ENCODE data around the gene SMIM20. TPM values are rescaled to one million over a fixed set of nuclear protein-coding genes. Genes with fewer than 3 reads are reported as not detected.

Gene SMIM20
- total RNA-seq, 4 donors from 2014 or later = 26.5 to 44.2 (median 34.8) TPM

DNA sequence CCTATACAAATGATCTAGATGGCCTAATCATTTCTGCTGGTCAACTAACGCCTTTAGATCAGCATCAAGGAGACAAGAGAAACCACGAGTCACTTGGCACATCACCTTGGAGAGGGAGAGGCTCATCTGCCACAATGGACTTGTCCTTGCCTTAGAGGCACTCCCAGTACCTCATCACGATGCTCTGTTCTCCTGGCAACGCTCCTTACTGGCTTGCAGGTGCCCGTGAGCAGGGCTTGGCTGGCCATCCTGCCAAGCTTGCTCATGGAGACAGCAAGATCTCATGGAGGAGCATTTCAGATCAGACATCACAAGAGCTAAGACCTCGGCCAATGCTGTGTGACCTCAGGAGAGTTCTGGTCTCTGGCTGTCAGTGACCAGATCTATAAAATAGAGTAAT lies 2.7 kb upstream of the SMIM20 start:
- Histone ChIP-seq H3K36me3 (no peaks in the 10 kb centered on the region), H3K4me3 (no peak overlapping the region), H3K4me1 (peaks cover 0 to 25% (median 4%) of the 10 kb centered on the region in 3 donors), H3K27ac (no peak overlapping the region), H3K9me3 (no peaks in the 10 kb centered on the region), H3K27me3 (no peaks in the 10 kb centered on the region)
- TF ChIP-seq EP300 (IDR thresholded peaks at IDR 0.05) = no peak
- no peak for TF ChIP-seq POLR2AphosphoS5 (IDR thresholded peaks at IDR 0.05)
- no peak for TF ChIP-seq POLR2A (IDR thresholded peaks at IDR 0.05)
- TF ChIP-seq, protein P1, sequence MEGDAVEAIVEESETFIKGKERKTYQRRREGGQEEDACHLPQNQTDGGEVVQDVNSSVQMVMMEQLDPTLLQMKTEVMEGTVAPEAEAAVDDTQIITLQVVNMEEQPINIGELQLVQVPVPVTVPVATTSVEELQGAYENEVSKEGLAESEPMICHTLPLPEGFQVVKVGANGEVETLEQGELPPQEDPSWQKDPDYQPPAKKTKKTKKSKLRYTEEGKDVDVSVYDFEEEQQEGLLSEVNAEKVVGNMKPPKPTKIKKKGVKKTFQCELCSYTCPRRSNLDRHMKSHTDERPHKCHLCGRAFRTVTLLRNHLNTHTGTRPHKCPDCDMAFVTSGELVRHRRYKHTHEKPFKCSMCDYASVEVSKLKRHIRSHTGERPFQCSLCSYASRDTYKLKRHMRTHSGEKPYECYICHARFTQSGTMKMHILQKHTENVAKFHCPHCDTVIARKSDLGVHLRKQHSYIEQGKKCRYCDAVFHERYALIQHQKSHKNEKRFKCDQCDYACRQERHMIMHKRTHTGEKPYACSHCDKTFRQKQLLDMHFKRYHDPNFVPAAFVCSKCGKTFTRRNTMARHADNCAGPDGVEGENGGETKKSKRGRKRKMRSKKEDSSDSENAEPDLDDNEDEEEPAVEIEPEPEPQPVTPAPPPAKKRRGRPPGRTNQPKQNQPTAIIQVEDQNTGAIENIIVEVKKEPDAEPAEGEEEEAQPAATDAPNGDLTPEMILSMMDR (IDR thresholded peaks at IDR 0.05) = no peak
- WGBS, 2 donors (ENCODE audit: low coverage in 1 of 2) = 58 to 100% methylated on average over 2 to 3 of the region's 6 CpGs
- ATAC-seq = no peak

DNA sequence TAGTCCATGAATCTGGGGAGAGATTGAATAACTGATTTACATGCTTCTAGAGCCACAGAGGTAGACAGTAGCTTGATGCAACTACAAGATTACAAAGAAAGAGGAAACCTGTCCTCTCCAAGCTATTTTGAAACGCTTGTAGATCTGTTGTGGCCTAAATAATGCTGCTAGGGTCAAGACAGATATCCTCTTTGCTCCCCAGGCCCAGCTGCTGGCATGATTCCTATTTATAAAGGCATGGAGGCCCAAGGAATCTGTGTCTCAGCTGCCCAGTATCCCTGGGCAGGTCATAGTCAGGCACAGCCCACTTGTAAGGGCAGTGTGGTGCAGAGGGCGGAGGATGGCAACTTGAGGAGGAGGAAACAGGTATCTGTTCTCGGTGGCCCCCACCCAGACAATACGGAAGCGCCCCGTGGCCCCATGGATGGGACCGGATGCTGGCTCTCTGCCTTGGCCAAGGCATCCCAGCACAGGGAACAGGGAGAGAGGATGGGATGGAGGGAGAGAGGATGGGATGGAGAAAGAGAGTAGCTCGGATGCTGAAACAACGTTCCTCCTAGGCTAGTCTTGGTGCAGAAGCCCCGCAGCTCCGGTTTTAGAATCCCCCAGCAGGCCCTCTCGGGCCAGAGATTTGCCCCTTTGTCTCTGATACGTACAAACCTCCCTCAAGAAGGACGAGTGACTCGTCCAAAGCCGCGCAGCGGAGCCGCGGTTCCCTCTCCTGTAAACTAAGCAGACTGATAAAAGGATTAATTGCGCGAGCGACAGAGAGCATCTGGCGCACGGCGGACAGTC lies 767 bp upstream of the SMIM20 start:
- Histone ChIP-seq H3K4me3 (peak overlapping the region; percentile 75 to 81), H3K36me3 (no peaks in the 10 kb centered on the region), H3K27me3 (no peaks in the 10 kb centered on the region), H3K27ac (peak overlapping the region; percentile 21 to 92 (median 89)), H3K9me3 (no peaks in the 10 kb centered on the region), H3K4me1 (peaks cover 0 to 25% (median 4%) of the 10 kb centered on the region in 3 donors)
- ATAC-seq = peak; percentile 20
- TF ChIP-seq, protein P1 (IDR thresholded peaks at IDR 0.05) = no peak
- TF ChIP-seq POLR2A (IDR thresholded peaks at IDR 0.05) = no peak
- no peak for TF ChIP-seq EP300 (IDR thresholded peaks at IDR 0.05)
- TF ChIP-seq POLR2AphosphoS5 (IDR thresholded peaks at IDR 0.05) = no peak
- 9 to 11% methylated on average over 9 to 13 of the region's 26 CpGs for WGBS, 2 donors (ENCODE audit: low coverage in 1 of 2)

DNA sequence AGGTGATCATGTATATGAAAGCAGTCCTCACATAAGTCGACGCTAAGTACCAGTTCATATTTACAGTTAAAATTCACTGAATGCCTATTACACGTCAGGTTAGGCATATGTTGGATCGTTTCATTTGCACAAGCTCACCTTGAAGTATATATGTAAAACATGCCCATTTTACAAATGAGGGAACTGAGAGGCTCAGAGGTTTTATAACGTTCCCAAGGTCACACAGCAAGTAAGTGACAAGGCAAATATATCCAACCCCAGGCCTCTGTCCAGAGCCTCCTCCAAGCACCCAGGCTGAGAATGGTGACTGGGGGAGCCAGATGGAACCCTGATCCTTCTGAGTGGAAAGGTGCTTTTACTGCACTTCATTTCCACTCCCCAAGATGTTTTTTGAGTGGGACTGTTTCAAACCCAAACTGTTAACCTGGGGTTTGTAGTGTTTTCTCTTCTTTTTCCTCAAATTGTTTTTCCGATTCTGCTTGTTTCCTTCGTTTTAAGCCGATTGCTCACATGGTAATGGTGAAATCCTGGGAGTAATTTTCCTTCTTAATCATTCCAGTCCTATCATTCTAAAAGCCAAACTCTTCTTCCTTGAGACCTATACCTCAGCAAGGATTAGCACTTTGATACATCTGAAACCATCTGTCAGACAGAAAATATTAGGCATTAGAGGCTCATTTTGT lies 791 bp downstream of the SMIM20 start:
- Histone ChIP-seq H3K4me3 (peak overlapping the region; percentile 75 to 81), H3K4me1 (peaks cover 0 to 25% (median 4%) of the 10 kb centered on the region in 3 donors), H3K27ac (peak overlapping the region; percentile 85 to 92 (median 89)), H3K9me3 (no peaks in the 10 kb centered on the region), H3K27me3 (no peaks in the 10 kb centered on the region), H3K36me3 (no peaks in the 10 kb centered on the region)
- no peak for ATAC-seq
- whole genome bisulfite sequencing, 2 donors (ENCODE audit: low coverage in 1 of 2) = 42 to 63% methylated on average over 8 of the region's 8 CpGs
- TF ChIP-seq POLR2A (IDR thresholded peaks at IDR 0.05) (no peak), POLR2AphosphoS5 (IDR thresholded peaks at IDR 0.05) (no peak), EP300 (IDR thresholded peaks at IDR 0.05) (no peak)
- TF ChIP-seq, protein P1 (IDR thresholded peaks at IDR 0.05) = no peak

DNA sequence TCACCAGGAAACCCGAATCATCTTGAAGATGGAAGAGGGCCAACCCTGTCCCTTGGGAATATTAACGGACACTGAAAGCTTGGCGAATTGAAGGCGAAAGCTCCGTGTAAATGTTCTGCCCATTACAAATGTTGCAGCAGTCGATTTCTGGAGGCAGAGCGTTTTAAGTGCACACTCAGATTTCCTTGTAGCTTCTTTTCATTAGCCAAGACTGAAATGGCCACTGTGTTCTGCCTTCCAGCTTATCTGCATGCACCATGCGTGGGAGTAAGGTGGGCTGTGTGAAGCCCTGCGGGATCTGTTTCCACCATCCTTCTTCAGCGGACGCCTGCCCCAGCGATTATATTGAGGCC lies 1.3 kb downstream of the SMIM20 start:
- no peak for ATAC-seq
- Histone ChIP-seq H3K36me3 (no peaks in the 10 kb centered on the region), H3K27me3 (no peaks in the 10 kb centered on the region), H3K4me1 (peaks cover 0 to 25% (median 4%) of the 10 kb centered on the region in 3 donors), H3K27ac (peak overlapping the region in 3 of 4 donors; percentile 88 to 92 (median 90)), H3K4me3 (peak overlapping the region in 1 of 2 donors; percentile 75), H3K9me3 (no peaks in the 10 kb centered on the region)
- TF ChIP-seq, protein P1 (IDR thresholded peaks at IDR 0.05) = no peak
- TF ChIP-seq POLR2AphosphoS5 (IDR thresholded peaks at IDR 0.05) (no peak), EP300 (IDR thresholded peaks at IDR 0.05) (no peak), POLR2A (IDR thresholded peaks at IDR 0.05) (no peak)
- WGBS, 2 donors (ENCODE audit: low coverage in 1 of 2) = 46 to 58% methylated on average over 9 of the region's 12 CpGs

Measured in gastroesophageal sphincter (tissue), 4 donors.